ENCODE results near the gene PDE6C.

GRCh38 chr10:93672022-93672678, 59.8 kb downstream of the PDE6C start:
- TF ChIP-seq CTCF (IDR thresholded peaks at IDR 0.05; ENCODE audit: low read depth, low read length, missing input control) (no peak), GABPA (IDR thresholded peaks at IDR 0.05 in 1 of 2, conservative IDR thresholded peaks at IDR 0.05 in 1 of 2) (no peak)
